Measurements from ENCODE around the gene HS3ST4.

HS3ST4 gene

DNA sequence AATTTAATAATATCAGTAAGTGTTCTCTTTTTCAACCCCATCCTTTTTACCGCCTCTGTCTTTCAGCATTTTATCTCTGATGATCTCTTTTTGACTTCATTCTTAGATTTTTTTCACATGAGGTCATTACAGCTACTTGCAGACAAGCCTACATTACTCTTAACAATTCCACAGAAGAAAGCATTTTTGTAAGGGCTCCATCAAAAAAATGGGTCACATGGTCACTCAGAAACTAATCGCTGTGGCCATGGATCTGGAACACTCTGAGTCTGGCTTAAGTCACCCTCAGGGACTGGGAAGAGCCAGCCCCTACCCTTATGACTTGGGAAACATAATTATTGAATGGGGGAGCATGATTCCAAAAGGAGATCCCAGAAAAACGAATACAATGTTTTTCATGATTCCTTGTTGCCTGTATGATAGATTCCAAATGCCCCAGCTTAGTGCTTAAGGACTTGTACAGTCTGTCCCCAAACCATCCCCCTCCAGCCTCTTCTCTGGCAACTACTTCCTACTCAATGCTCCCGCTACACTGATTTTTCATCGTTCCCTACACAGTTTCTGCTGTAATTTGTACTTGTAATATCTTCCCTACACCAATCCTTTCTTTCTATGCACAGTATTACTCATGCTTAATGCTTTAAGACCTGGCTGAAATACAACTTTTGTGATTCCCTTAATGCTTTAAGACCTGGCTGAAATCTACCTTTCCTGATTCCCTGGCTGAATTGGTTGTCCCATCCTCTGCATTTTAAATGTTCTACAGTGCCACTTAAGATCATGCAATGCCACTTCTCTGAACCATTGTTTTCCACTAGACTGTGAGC is 457.8 kb downstream of the HS3ST4 start:
- no peaks in the 10 kb centered on the region for H3K4me1 ChIP-seq (ENCODE audit: control insufficient read depth, low read depth, low read length)
- H3K4ac ChIP-seq (ENCODE audit: low read depth, low read length), result no peak overlapping the region
- no peak overlapping the region for H3K27ac ChIP-seq (ENCODE audit: low read depth, low read length)
- H3K23ac ChIP-seq (ENCODE audit: low read length), result no peak overlapping the region
- no peaks in the 10 kb centered on the region for H3K79me2 ChIP-seq (ENCODE audit: control insufficient read depth, insufficient read depth, low read length)
- H2BK15ac ChIP-seq (replicated peaks; ENCODE audit: low read depth), result no peak overlapping the region
- peak; percentile 51 for DNase-seq
- H2AK5ac ChIP-seq (ENCODE audit: low read length), result no peak overlapping the region
- H3K36me3 ChIP-seq (ENCODE audit: control insufficient read depth, insufficient read depth, low read length), result no peaks in the 10 kb centered on the region
- H4K8ac ChIP-seq (ENCODE audit: low read depth, low read length), result no peak overlapping the region
- H3K4me2 ChIP-seq (ENCODE audit: low read length), result no peak overlapping the region
- no peak overlapping the region for H3K9ac ChIP-seq (ENCODE audit: low read length)
- WGBS (ENCODE audit: extremely low coverage, insufficient coverage, low lambda C conversion rate), result no CpG with 5 or more reads among the region's 5 CpGs
- H3K79me1 ChIP-seq (ENCODE audit: low read length), result no peaks in the 10 kb centered on the region
- H3K27me3 ChIP-seq (ENCODE audit: insufficient read depth, low read length, poor library complexity), result no peaks in the 10 kb centered on the region
- H3K56ac ChIP-seq (ENCODE audit: low read length), result no peak overlapping the region
- H3K4me3 ChIP-seq (ENCODE audit: low read length), result no peak overlapping the region
- no peak overlapping the region for H2BK5ac ChIP-seq (ENCODE audit: low read length)
- H3K18ac ChIP-seq (ENCODE audit: low read length), result no peak overlapping the region
- no peak overlapping the region for H4K5ac ChIP-seq (ENCODE audit: low read length)
- H2BK120ac ChIP-seq (ENCODE audit: low read depth, low read length), result no peak overlapping the region

DNA sequence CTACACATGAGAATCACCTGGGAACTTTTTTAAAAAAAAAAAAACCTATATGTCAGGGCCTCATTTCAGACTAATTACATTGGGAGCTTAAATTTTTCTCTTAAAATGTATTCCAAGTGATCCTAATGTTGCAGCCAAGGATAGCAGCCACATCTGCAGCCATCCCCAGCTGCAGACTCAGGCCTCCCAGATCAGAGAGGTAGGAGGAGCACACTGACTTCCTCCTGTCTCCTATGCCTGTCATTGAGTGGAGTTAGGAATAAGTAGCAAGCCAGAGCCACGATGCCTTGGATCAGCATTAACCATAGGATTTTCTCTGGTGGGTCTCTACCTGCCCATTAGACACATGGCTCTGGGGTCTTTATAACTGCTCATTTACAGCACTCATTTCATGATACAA is 463.5 kb downstream of the HS3ST4 start:
- no peak overlapping the region for H3K4me2 ChIP-seq (ENCODE audit: low read length)
- no peak overlapping the region for H3K23ac ChIP-seq (ENCODE audit: low read length)
- H3K27ac ChIP-seq (ENCODE audit: low read depth, low read length), result no peak overlapping the region
- no peak overlapping the region for H2AK5ac ChIP-seq (ENCODE audit: low read length)
- H3K18ac ChIP-seq (ENCODE audit: low read length), result no peak overlapping the region
- no peak overlapping the region for H3K4ac ChIP-seq (ENCODE audit: low read depth, low read length)
- H3K4me1 ChIP-seq (ENCODE audit: control insufficient read depth, low read depth, low read length), result peaks cover 6% of the 10 kb centered on the region
- H2BK120ac ChIP-seq (ENCODE audit: low read depth, low read length), result no peak overlapping the region
- H2BK15ac ChIP-seq (replicated peaks; ENCODE audit: low read depth), result no peak overlapping the region
- no peaks in the 10 kb centered on the region for H3K27me3 ChIP-seq (ENCODE audit: insufficient read depth, low read length, poor library complexity)
- no peak overlapping the region for H2BK5ac ChIP-seq (ENCODE audit: low read length)
- DNase-seq, result no peak
- no peak overlapping the region for H3K4me3 ChIP-seq (ENCODE audit: low read length)
- WGBS (ENCODE audit: extremely low coverage, insufficient coverage, low lambda C conversion rate), result no CpG with 5 or more reads among the region's 1 CpG
- no peaks in the 10 kb centered on the region for H3K36me3 ChIP-seq (ENCODE audit: control insufficient read depth, insufficient read depth, low read length)
- H3K79me2 ChIP-seq (ENCODE audit: control insufficient read depth, insufficient read depth, low read length), result no peaks in the 10 kb centered on the region
- no peaks in the 10 kb centered on the region for H3K79me1 ChIP-seq (ENCODE audit: low read length)
- no peak overlapping the region for H3K9ac ChIP-seq (ENCODE audit: low read length)
- H3K56ac ChIP-seq (ENCODE audit: low read length), result no peak overlapping the region
- H4K5ac ChIP-seq (ENCODE audit: low read length), result no peak overlapping the region
- no peak overlapping the region for H4K8ac ChIP-seq (ENCODE audit: low read depth, low read length)

DNA sequence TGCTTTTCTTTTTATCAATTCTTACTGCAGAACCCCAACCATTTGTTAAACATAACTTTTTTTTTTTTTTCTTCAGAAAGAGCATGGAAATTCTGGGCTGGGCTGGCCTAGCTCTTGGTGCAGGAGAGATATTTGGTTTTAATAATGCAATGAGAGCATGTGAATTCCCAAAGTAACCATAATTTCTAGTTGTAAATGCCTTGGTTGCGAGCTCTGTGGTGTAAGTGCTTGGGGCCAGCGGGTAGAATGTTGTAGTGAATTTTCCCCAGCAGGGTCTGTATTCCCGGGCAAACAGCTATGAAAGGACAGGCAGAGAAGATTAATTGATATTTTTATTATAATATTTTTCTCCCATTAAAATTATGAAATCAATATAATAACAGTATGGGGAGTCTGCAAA is 465.6 kb downstream of the HS3ST4 start:
- Histone ChIP-seq H2BK120ac (ENCODE audit: low read depth, low read length) (no peak overlapping the region), H2BK5ac (ENCODE audit: low read length) (no peak overlapping the region), H3K4me1 (ENCODE audit: control insufficient read depth, low read depth, low read length) (peaks cover 6% of the 10 kb centered on the region), H3K18ac (ENCODE audit: low read length) (no peak overlapping the region), H3K27me3 (ENCODE audit: insufficient read depth, low read length, poor library complexity) (no peaks in the 10 kb centered on the region), H3K79me2 (ENCODE audit: control insufficient read depth, insufficient read depth, low read length) (no peaks in the 10 kb centered on the region), H3K36me3 (ENCODE audit: control insufficient read depth, insufficient read depth, low read length) (no peaks in the 10 kb centered on the region), H3K23ac (ENCODE audit: low read length) (no peak overlapping the region), H4K8ac (ENCODE audit: low read depth, low read length) (no peak overlapping the region), H4K5ac (ENCODE audit: low read length) (no peak overlapping the region), H3K27ac (ENCODE audit: low read depth, low read length) (no peak overlapping the region), H3K79me1 (ENCODE audit: low read length) (no peaks in the 10 kb centered on the region), H3K4ac (ENCODE audit: low read depth, low read length) (no peak overlapping the region), H2AK5ac (ENCODE audit: low read length) (no peak overlapping the region), H3K4me2 (ENCODE audit: low read length) (no peak overlapping the region), H2BK15ac (replicated peaks; ENCODE audit: low read depth) (no peak overlapping the region), H3K4me3 (ENCODE audit: low read length) (no peak overlapping the region), H3K56ac (ENCODE audit: low read length) (no peak overlapping the region), H3K9ac (ENCODE audit: low read length) (no peak overlapping the region)
- no CpG with 5 or more reads among the region's 3 CpGs for WGBS (ENCODE audit: extremely low coverage, insufficient coverage, low lambda C conversion rate)
- DNase-seq, result no peak

DNA sequence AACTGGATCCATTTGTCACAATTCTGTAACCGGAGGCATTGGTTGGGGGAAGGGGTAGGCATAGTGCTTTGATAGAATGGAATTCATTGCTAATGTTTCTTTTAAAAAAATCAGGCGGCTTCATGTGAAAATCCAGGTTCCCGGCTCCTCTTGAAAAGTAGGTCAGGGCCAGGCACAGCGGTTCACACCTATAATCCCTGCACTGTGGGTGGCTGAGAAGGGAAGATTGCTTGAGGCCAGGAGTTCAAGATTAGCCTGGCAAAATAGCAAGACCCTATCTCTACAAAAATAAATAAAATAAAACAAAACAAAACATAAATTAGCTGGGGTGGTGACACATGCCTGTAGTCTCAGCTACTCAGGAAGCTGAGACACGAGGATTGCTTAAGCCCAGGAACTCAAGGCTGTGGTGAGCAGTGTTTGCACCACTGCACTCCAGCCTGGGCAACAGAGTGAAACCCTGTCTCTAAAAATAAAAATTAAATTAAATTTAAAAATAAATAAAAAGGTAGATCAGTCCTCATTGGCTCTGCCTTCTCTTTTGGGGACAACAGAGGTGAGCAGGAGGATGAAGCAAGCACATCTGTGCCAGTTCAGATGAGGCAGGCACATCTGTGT is 466.5 kb downstream of the HS3ST4 start:
- WGBS (ENCODE audit: extremely low coverage, insufficient coverage, low lambda C conversion rate), result no CpG with 5 or more reads among the region's 5 CpGs
- DNase-seq, result peak; percentile 89

DNA sequence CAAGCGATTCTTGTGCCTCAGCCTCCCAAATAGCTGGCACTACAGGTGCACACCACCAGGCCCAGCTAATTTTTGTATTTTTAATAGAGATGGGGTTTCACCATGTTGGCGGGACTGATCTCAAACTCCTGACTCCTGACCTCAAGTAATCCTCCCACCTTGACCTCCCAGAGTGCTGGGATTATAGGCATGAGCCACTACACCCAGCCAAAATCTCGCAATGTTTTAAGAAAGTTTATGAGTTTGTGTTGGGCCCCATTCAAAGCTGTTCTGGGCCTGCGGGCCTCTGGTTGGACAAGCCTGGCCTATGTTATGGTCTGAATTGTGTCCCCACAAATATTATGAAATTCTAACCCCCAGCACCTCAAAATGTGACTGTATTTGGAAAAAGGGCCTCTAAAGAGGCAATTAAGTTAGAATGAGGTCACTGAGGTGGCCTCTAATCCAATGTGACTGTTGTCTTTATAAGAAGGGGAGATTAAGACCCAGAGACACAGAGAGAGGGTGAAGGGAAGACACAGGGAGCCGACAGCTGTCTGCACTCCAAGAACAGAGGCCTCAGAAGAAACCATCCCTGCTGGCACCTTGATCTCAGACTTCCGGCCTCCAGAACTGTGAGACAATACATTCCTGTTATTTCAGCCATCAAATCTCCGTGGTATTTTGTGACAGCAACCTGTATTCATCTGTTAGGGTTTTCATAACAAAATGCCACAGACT is 469.9 kb downstream of the HS3ST4 start:
- no CpG with 5 or more reads among the region's 7 CpGs for WGBS (ENCODE audit: extremely low coverage, insufficient coverage, low lambda C conversion rate)
- H3K79me2 ChIP-seq (ENCODE audit: control insufficient read depth, insufficient read depth, low read length), result no peaks in the 10 kb centered on the region
- H3K4me3 ChIP-seq (ENCODE audit: low read length), result no peak overlapping the region
- no peak overlapping the region for H2BK120ac ChIP-seq (ENCODE audit: low read depth, low read length)
- no peak for DNase-seq
- no peaks in the 10 kb centered on the region for H3K36me3 ChIP-seq (ENCODE audit: control insufficient read depth, insufficient read depth, low read length)
- no peaks in the 10 kb centered on the region for H3K79me1 ChIP-seq (ENCODE audit: low read length)
- no peak overlapping the region for H4K8ac ChIP-seq (ENCODE audit: low read depth, low read length)
- peaks cover 6% of the 10 kb centered on the region for H3K4me1 ChIP-seq (ENCODE audit: control insufficient read depth, low read depth, low read length)
- H3K9ac ChIP-seq (ENCODE audit: low read length), result no peak overlapping the region
- no peaks in the 10 kb centered on the region for H3K27me3 ChIP-seq (ENCODE audit: insufficient read depth, low read length, poor library complexity)
- H4K5ac ChIP-seq (ENCODE audit: low read length), result no peak overlapping the region
- no peak overlapping the region for H3K4me2 ChIP-seq (ENCODE audit: low read length)
- H3K4ac ChIP-seq (ENCODE audit: low read depth, low read length), result no peak overlapping the region
- H3K23ac ChIP-seq (ENCODE audit: low read length), result no peak overlapping the region
- no peak overlapping the region for H2BK5ac ChIP-seq (ENCODE audit: low read length)
- H2BK15ac ChIP-seq (replicated peaks; ENCODE audit: low read depth), result no peak overlapping the region
- H3K56ac ChIP-seq (ENCODE audit: low read length), result no peak overlapping the region
- no peak overlapping the region for H3K27ac ChIP-seq (ENCODE audit: low read depth, low read length)
- no peak overlapping the region for H2AK5ac ChIP-seq (ENCODE audit: low read length)
- no peak overlapping the region for H3K18ac ChIP-seq (ENCODE audit: low read length)

More for the DNA sequence above, 466.5 kb downstream of the HS3ST4 start:
- Histone ChIP-seq H3K27ac (ENCODE audit: low read depth, low read length) (no peak overlapping the region), H3K23ac (ENCODE audit: low read length) (no peak overlapping the region), H2BK5ac (ENCODE audit: low read length) (no peak overlapping the region), H3K4me3 (ENCODE audit: low read length) (no peak overlapping the region), H3K18ac (ENCODE audit: low read length) (no peak overlapping the region), H3K79me1 (ENCODE audit: low read length) (no peaks in the 10 kb centered on the region), H3K56ac (ENCODE audit: low read length) (no peak overlapping the region), H2BK120ac (ENCODE audit: low read depth, low read length) (no peak overlapping the region), H3K4me2 (ENCODE audit: low read length) (no peak overlapping the region), H3K36me3 (ENCODE audit: control insufficient read depth, insufficient read depth, low read length) (no peaks in the 10 kb centered on the region), H4K5ac (ENCODE audit: low read length) (no peak overlapping the region), H3K4me1 (ENCODE audit: control insufficient read depth, low read depth, low read length) (peaks cover 6% of the 10 kb centered on the region), H3K9ac (ENCODE audit: low read length) (no peak overlapping the region), H3K79me2 (ENCODE audit: control insufficient read depth, insufficient read depth, low read length) (no peaks in the 10 kb centered on the region), H2BK15ac (replicated peaks; ENCODE audit: low read depth) (no peak overlapping the region), H4K8ac (ENCODE audit: low read depth, low read length) (no peak overlapping the region), H3K27me3 (ENCODE audit: insufficient read depth, low read length, poor library complexity) (no peaks in the 10 kb centered on the region), H3K4ac (ENCODE audit: low read depth, low read length) (no peak overlapping the region), H2AK5ac (ENCODE audit: low read length) (no peak overlapping the region)
